Endodermal cell (in vitro differentiated cells): ENCODE measurements around the gene FILIP1L. TPM values are rescaled to one million over a fixed set of nuclear protein-coding genes. Genes with fewer than 3 reads are reported as not detected.
A peak's percentile ranks its signal among the peaks of the same experiment; 100 is the strongest.

Source experiments
- DNase-seq: peaks from one replicate; pipeline ENCODE4 v3.0.0-alpha.2; 2017
- H3K27ac ChIP-seq: 2 replicates; pipeline ENCODE4 v1.5.1; 2013; ENCODE audit warnings: mild to moderate bottlenecking, low read depth, low read length, moderate library complexity
- H3K27me3 ChIP-seq: 2 replicates; pipeline ENCODE4 v1.6.1; 2013; ENCODE audit warnings: mild to moderate bottlenecking, low read length, moderate library complexity; ENCODE audit not compliant: insufficient read depth, control insufficient read depth, poor library complexity, severe bottlenecking
- H3K36me3 ChIP-seq: 2 replicates; pipeline ENCODE4 v1.7.0; 2013; ENCODE audit warnings: mild to moderate bottlenecking, low read length, moderate library complexity; ENCODE audit not compliant: control insufficient read depth, insufficient read depth
- H3K4me1 ChIP-seq: one replicate; pipeline ENCODE4 v1.7.0; 2013; ENCODE audit warnings: low read length; ENCODE audit not compliant: control insufficient read depth, insufficient read depth
- H3K4me3 ChIP-seq: 2 replicates; pipeline ENCODE4 v1.5.1; 2013; ENCODE audit warnings: mild to moderate bottlenecking, low read length, moderate library complexity
- H3K9ac ChIP-seq: 2 replicates; pipeline ENCODE4 v1.6.1; 2013; ENCODE audit warnings: mild to moderate bottlenecking, low read length, moderate library complexity; ENCODE audit not compliant: poor library complexity, severe bottlenecking; ENCODE audit errors: extremely low read depth
- H3K9me3 ChIP-seq: 2 replicates; pipeline ENCODE4 v1.6.1; 2013; ENCODE audit warnings: mild to moderate bottlenecking, low read length, moderate library complexity; ENCODE audit not compliant: control insufficient read depth
- H3K27ac Mint-ChIP-seq: 2 replicates; pipeline ENCODE4 v1.8.0; 2020; ENCODE audit warnings: mixed read lengths
- H3K27me3 Mint-ChIP-seq: 2 replicates; pipeline ENCODE4 v1.8.0; 2021; ENCODE audit warnings: mild to moderate bottlenecking, mixed read lengths; ENCODE audit not compliant: insufficient read depth
- H3K36me3 Mint-ChIP-seq: 2 replicates; pipeline ENCODE4 v1.8.0; 2020; ENCODE audit warnings: low read depth, mixed read lengths
- H3K4me1 Mint-ChIP-seq: 2 replicates; pipeline ENCODE4 v1.8.0; 2020; ENCODE audit warnings: mixed read lengths
- H3K4me3 Mint-ChIP-seq: 2 replicates; pipeline ENCODE4 v1.8.0; 2020; ENCODE audit warnings: mild to moderate bottlenecking, moderate library complexity, mixed read lengths
- H3K9me3 Mint-ChIP-seq: 2 replicates; pipeline ENCODE4 v1.8.0; 2020; ENCODE audit warnings: mild to moderate bottlenecking, mixed read lengths
- CTCF ChIP-seq: fragments of 200-600 bp; sonication (generic); conservative IDR thresholded peaks from 2 replicates; pipeline ENCODE4 v1.5.0; 2021; ENCODE audit warnings: antibody characterized with exemption, mild to moderate bottlenecking
- WGBS, 2 experiments: methylation state at CpG; one replicate each; pipeline versions ENCODE4 v1.1.5 to v1.1.7; 2013; ENCODE audit warnings: missing lambda C conversion rate in 2 of 2, mixed read lengths in 1 of 2; ENCODE audit not compliant: insufficient coverage in 1 of 2, insufficient read length in 1 of 2; 5-methylcytosine and 5-hydroxymethylcytosine counted together
- total RNA-seq, 2 donors: library from RNA; stranded (reverse); fragmentation: NEBNext Ultra II Directional in 1 of 2; extraction: Animal tissue kit (Norgen Biotek cat#: 25700) in 1 of 2; gene quantifications; 2 replicates in 1 of 2; 3 replicates in 1 of 2; pipeline ENCODE4 v1.2.1, GENCODE V29; 2021

Gene FILIP1L
- total RNA-seq, 2 donors from 2014 or later: 0.84 to 2.5 TPM

GRCh38 chr3:99808163-99808794, 306.0 kb downstream of the FILIP1L start:
- Histone ChIP-seq H3K4me1 (no peaks in the 10 kb centered on the region), H3K9ac (no peak overlapping the region), H3K9me3 (peaks cover 40% of the 10 kb centered on the region), H3K4me3 (no peak overlapping the region), H3K27ac (no peak overlapping the region), H3K36me3 (no peaks in the 10 kb centered on the region), H3K27me3 (no peaks in the 10 kb centered on the region)
- peak; percentile 86 for DNase-seq
- Mint-ChIP-seq H3K27me3 (no peaks in the 10 kb centered on the region), H3K27ac (no peak overlapping the region), H3K4me1 (no peaks in the 10 kb centered on the region), H3K9me3 (peaks cover 36% of the 10 kb centered on the region), H3K36me3 (peaks cover 10% of the 10 kb centered on the region), H3K4me3 (no peak overlapping the region)
- WGBS, 2 experiments: 52 to 54% methylated on average over 4 of the region's 4 CpGs
- TF ChIP-seq CTCF: peak; percentile 88

GRCh38 chr3:99805160-99805559, 309.1 kb downstream of the FILIP1L start:
- Mint-ChIP-seq H3K27ac (no peak overlapping the region), H3K36me3 (peaks cover 10% of the 10 kb centered on the region), H3K4me3 (no peak overlapping the region), H3K4me1 (no peaks in the 10 kb centered on the region), H3K9me3 (peaks cover 40% of the 10 kb centered on the region), H3K27me3 (no peaks in the 10 kb centered on the region)
- Histone ChIP-seq H3K9me3 (peaks cover 42% of the 10 kb centered on the region), H3K27ac (no peak overlapping the region), H3K27me3 (no peaks in the 10 kb centered on the region), H3K9ac (no peak overlapping the region), H3K4me1 (no peaks in the 10 kb centered on the region), H3K4me3 (no peak overlapping the region), H3K36me3 (no peaks in the 10 kb centered on the region)
- TF ChIP-seq CTCF: no peak
- WGBS, 2 experiments: 79 to 100% methylated on average over 1 to 2 of the region's 2 CpGs
- DNase-seq: no peak

GRCh38 chr3:99803297-99803696, 311.0 kb downstream of the FILIP1L start:
- WGBS, 2 experiments: 90% methylated on average over 1 of the region's 1 CpG; no CpG with 5 or more reads in 1 of the 2 experiments
- H3K4me3 ChIP-seq: no peak overlapping the region
- no peak overlapping the region for H3K27ac ChIP-seq
- Mint-ChIP-seq H3K27ac (no peak overlapping the region), H3K9me3 (peaks cover 40% of the 10 kb centered on the region), H3K4me3 (no peak overlapping the region), H3K27me3 (no peaks in the 10 kb centered on the region), H3K4me1 (no peaks in the 10 kb centered on the region), H3K36me3 (peaks cover 10% of the 10 kb centered on the region)
- H3K9me3 ChIP-seq: peaks cover 42% of the 10 kb centered on the region
- H3K36me3 ChIP-seq: no peaks in the 10 kb centered on the region
- no peak for DNase-seq
- no peaks in the 10 kb centered on the region for H3K27me3 ChIP-seq
- H3K4me1 ChIP-seq: no peaks in the 10 kb centered on the region
- no peak for TF ChIP-seq CTCF
- H3K9ac ChIP-seq: no peak overlapping the region
